Measurements from ENCODE around the gene FAM76A. TPM values are rescaled to one million over a fixed set of nuclear protein-coding genes. Genes with fewer than 3 reads are reported as not detected.

FAM76A gene
- total and polyA plus RNA-seq, 2 donors (not counting 1 experiment from before 2014, with no cell fraction given): 13.5 to 17.5 TPM

DNA sequence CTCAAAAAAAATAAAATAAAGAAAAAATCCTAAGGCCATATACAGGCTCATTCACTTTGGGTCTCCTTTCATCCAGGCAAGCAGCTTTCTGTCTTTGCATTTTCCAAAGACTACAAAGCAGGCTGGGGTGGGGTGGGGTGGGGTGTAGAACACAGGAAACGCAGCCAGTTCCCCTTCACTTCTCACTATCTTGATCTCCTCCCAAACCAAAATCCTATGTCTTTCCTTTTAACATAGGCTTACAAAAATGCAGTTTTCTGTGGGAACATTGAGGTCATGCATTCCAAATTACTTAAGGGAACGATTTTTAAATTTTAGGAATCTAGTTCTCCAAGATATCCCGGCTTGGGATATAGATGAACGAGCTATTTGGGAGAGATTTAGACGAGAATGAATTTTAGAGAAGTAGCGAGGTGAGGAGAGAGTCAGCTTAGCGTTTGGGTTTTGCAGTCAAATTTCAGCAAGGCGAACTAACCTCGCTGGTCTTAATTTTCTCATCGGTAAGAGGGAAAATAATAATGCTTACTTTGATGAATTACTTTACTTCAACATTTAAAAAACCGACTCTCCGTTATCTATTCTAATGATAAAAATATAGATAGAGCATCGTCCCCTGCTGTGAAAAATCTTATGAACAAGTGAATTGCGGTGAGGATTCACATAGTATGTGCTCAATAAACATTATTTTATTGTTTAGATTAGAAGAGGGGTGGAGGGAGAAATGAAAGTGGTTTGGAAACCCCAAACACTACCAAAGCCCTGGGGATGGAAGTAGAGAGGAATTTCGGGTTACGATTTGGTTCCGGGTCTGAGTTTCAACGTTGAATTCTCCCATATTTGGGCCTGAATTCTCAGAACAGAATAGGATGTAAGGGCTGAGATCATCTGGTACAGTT lies 46.5 kb downstream of the FAM76A start:
- H3K79me2 ChIP-seq (ENCODE audit: control insufficient read depth, insufficient read depth, low read length): peaks cover 40% of the 10 kb centered on the region
- H3K4me2 ChIP-seq (ENCODE audit: extremely low read depth, insufficient read depth, low read length): peak overlapping the region; percentile 53
- H2AFZ ChIP-seq (ENCODE audit: low read length): peak overlapping the region; percentile 56
- peak overlapping the region; percentile 22 to 91 (median 54) for H3K4me3 ChIP-seq (replicated peaks in 1 of 4; ENCODE audit: control extremely low read depth in 1 of 4, insufficient read depth in 1 of 4, low read depth in 3 of 4, low read length in 4 of 4)
- no peaks in the 10 kb centered on the region for H3K27me3 ChIP-seq (ENCODE audit: control insufficient read depth, insufficient read depth, low read length)
- H3K4me1 ChIP-seq (ENCODE audit: control insufficient read depth, extremely low read depth, insufficient read depth, low read length): no peaks in the 10 kb centered on the region
- peak overlapping the region; percentile 17 for H3K9ac ChIP-seq (ENCODE audit: insufficient read depth, low read length)
- no peaks in the 10 kb centered on the region for H3K9me3 ChIP-seq (ENCODE audit: control insufficient read depth, insufficient read depth, low read depth, low read length)
- H3K27ac ChIP-seq (ENCODE audit: insufficient read depth, low read length): peak overlapping the region; percentile 64
- H4K20me1 ChIP-seq (ENCODE audit: control insufficient read depth, extremely low read depth, insufficient read depth, low read length): no peaks in the 10 kb centered on the region
- peak; percentile 7 to 42 for DNase-seq (ENCODE audit: low read depth in 2 of 2)
- H3K36me3 ChIP-seq (ENCODE audit: control insufficient read depth, insufficient read depth, low read length): no peaks in the 10 kb centered on the region
- TF ChIP-seq, protein P1, sequence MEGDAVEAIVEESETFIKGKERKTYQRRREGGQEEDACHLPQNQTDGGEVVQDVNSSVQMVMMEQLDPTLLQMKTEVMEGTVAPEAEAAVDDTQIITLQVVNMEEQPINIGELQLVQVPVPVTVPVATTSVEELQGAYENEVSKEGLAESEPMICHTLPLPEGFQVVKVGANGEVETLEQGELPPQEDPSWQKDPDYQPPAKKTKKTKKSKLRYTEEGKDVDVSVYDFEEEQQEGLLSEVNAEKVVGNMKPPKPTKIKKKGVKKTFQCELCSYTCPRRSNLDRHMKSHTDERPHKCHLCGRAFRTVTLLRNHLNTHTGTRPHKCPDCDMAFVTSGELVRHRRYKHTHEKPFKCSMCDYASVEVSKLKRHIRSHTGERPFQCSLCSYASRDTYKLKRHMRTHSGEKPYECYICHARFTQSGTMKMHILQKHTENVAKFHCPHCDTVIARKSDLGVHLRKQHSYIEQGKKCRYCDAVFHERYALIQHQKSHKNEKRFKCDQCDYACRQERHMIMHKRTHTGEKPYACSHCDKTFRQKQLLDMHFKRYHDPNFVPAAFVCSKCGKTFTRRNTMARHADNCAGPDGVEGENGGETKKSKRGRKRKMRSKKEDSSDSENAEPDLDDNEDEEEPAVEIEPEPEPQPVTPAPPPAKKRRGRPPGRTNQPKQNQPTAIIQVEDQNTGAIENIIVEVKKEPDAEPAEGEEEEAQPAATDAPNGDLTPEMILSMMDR (conservative IDR thresholded peaks at IDR 0.05 in 1 of 2, IDR thresholded peaks at IDR 0.05 in 1 of 2; ENCODE audit: low read depth in 1 of 2, low read length in 2 of 2): no peak

DNA sequence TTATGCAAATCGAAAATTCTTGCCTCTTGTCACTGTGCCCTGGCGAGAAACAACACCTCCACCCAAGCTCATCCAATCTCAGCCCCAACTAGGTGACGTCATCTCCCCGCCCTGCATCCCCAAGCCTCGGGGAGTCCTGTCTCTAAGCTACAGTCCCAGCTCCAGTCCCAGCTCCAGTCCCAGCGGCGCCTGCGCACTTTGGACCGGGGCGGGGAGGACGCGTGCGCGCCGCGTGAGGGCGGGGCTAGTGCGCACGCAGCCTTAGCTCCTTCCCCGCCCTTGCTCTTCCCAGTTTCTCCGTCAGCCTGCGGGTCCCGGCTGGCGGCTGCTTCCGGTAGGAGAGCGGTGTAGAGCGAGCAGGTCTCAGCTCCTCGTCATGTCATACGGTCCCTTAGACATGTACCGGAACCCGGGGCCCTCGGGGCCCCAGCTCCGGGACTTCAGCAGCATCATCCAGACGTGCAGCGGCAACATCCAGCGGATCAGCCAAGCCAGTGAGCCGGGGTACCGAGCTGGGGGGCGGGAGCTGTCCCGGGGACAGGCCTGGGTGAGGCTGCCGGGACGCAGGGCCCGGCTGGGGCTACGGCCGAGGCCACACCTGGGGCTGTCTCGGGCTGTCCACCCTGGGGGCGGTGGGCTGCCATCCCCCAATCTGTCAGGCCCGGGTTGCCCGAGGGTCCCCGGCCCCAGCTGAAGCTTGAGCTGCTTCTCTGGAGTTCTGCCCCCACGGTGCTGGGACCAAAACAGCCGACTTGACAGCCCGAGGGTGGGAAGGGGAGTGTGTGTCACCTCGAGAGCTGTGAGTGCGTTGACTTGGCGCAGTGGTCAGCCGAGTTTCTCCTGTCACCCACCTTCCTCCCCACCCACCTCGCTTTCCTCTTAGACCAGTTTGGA lies 47.4 kb downstream of the FAM76A start, which contains the start of gene STX12:
STX12 (plus strand) TSS at position 288 of the 894 bp plus-strand sequence; CDS start at position 377, 89 bp downstream.
- H3K79me2 ChIP-seq (ENCODE audit: control insufficient read depth, insufficient read depth, low read length): peaks cover 44% of the 10 kb centered on the region
- H3K4me3 ChIP-seq (replicated peaks in 1 of 4; ENCODE audit: control extremely low read depth in 1 of 4, insufficient read depth in 1 of 4, low read depth in 3 of 4, low read length in 4 of 4): peak within 1 kb of the TSS; percentile 76 to 98 (median 86)
- DNase-seq (ENCODE audit: low read depth in 2 of 2): peak; percentile 99 to 100
- H3K4me2 ChIP-seq (ENCODE audit: extremely low read depth, insufficient read depth, low read length): peak within 1 kb of the TSS; percentile 94
- H3K27me3 ChIP-seq (ENCODE audit: control insufficient read depth, insufficient read depth, low read length): no peaks in the 10 kb centered on the region
- H3K9ac ChIP-seq (ENCODE audit: insufficient read depth, low read length): peak within 1 kb of the TSS; percentile 89
- H2AFZ ChIP-seq (ENCODE audit: low read length): peak within 1 kb of the TSS; percentile 56
- H4K20me1 ChIP-seq (ENCODE audit: control insufficient read depth, extremely low read depth, insufficient read depth, low read length): no peaks in the 10 kb centered on the region
- H3K27ac ChIP-seq (ENCODE audit: insufficient read depth, low read length): peak within 1 kb of the TSS; percentile 86
- no peaks in the 10 kb centered on the region for H3K4me1 ChIP-seq (ENCODE audit: control insufficient read depth, extremely low read depth, insufficient read depth, low read length)
- no peaks in the 10 kb centered on the region for H3K36me3 ChIP-seq (ENCODE audit: control insufficient read depth, insufficient read depth, low read length)
- H3K9me3 ChIP-seq (ENCODE audit: control insufficient read depth, insufficient read depth, low read depth, low read length): no peaks in the 10 kb centered on the region
- TF ChIP-seq, protein P1 (conservative IDR thresholded peaks at IDR 0.05 in 1 of 2, IDR thresholded peaks at IDR 0.05 in 1 of 2; ENCODE audit: low read depth in 1 of 2, low read length in 2 of 2): no peak
- no peak for TF ChIP-seq EZH2 (IDR thresholded peaks at IDR 0.05; ENCODE audit: low read length, missing control alignments)
